Left renal pelvis (tissue), 4 donors: ENCODE measurements around the gene USP25. TPM values are rescaled to one million over a fixed set of nuclear protein-coding genes. Genes with fewer than 3 reads are reported as not detected.

Experiments used
- DNase-seq, 4 donors: peaks; one replicate each; pipeline ENCODE4 v3.0.0-alpha.2; 2013; ENCODE audit warnings: low read depth in 4 of 4, low spot score in 3 of 4
- polyA plus RNA-seq, 4 donors: library from polyadenylated mRNA; unstranded; fragments of 120-200 nt; gene quantifications; one replicate each; pipeline ENCODE4 v1.2.1, GENCODE V29; 2013; ENCODE audit not compliant: insufficient read length in 4 of 4

Gene USP25
- polyA plus RNA-seq, 4 donors: 44.5 to 66.3 (median 51.8) TPM

GRCh38 chr21:15761507-15762100 lies 31.8 kb downstream of the USP25 start:
- DNase-seq: no peak

- DNase-seq: no peak
These were observed 33.6 kb downstream of the USP25 start for GRCh38 chr21:15763359-15763758.

GRCh38 chr21:15764878-15765277 lies 35.1 kb downstream of the USP25 start:
- no peak for DNase-seq

- no peak for DNase-seq
These were observed 37.3 kb downstream of the USP25 start for GRCh38 chr21:15766952-15767603.

- DNase-seq: no peak
These were observed 38.3 kb downstream of the USP25 start for GRCh38 chr21:15768045-15768601.

- DNase-seq: no peak
These were observed 39.1 kb downstream of the USP25 start for GRCh38 chr21:15768853-15769252.

- no peak for DNase-seq
These were observed 41.5 kb downstream of the USP25 start for GRCh38 chr21:15771311-15771710.

GRCh38 chr21:15772654-15773053 lies 42.9 kb downstream of the USP25 start:
- no peak for DNase-seq

- DNase-seq: no peak
These were observed 44.8 kb downstream of the USP25 start for GRCh38 chr21:15774590-15774989.

- DNase-seq: no peak
These were observed 45.5 kb downstream of the USP25 start for GRCh38 chr21:15775291-15775690.

GRCh38 chr21:15775981-15776380 lies 46.2 kb downstream of the USP25 start:
- no peak for DNase-seq

GRCh38 chr21:15776818-15777217 lies 47.0 kb downstream of the USP25 start:
- no peak for DNase-seq

- no peak for DNase-seq
These were observed 52.2 kb downstream of the USP25 start for GRCh38 chr21:15781986-15782385.

GRCh38 chr21:15788847-15789523 lies 59.2 kb downstream of the USP25 start:
- DNase-seq: no peak

GRCh38 chr21:15793109-15793508 lies 63.3 kb downstream of the USP25 start:
- no peak for DNase-seq

GRCh38 chr21:15793550-15794235 lies 63.9 kb downstream of the USP25 start:
- no peak for DNase-seq

GRCh38 chr21:15794277-15794912 lies 64.6 kb downstream of the USP25 start:
- no peak for DNase-seq

- DNase-seq: no peak
These were observed 65.8 kb downstream of the USP25 start for GRCh38 chr21:15795533-15795932.

GRCh38 chr21:15797577-15798363 lies 68.0 kb downstream of the USP25 start:
- DNase-seq: no peak

- DNase-seq: no peak
These were observed 71.6 kb downstream of the USP25 start for GRCh38 chr21:15801352-15801863.
